Mucosa of descending colon (tissue), 3 donors: ENCODE results near the gene REPS2. TPM values are rescaled to one million over a fixed set of nuclear protein-coding genes. Genes with fewer than 3 reads are reported as not detected.

Source experiments
- total RNA-seq, 3 donors: library from RNA; stranded (reverse); fragmentation: NEBNext Ultra II Directional in 2 of 3; extraction: Animal tissue kit (Norgen Biotek cat#: 25700) in 2 of 3; gene quantifications; one replicate each; pipeline versions ENCODE4 v1.2.1 to v1.2.4, GENCODE V29; 2021 to 2023
- donor health status: DM: no; HTN: no; CAD: no; lungs with moderate emphysema.
- donor health status: DM: no; HTN: no; CAD: no.
- donor health status: DM: no; HTN: yes; CAD: no.

The REPS2 gene
- total RNA-seq, 3 donors from 2014 or later: 12.7 to 19.6 (median 17.2) TPM

Other genes with a start within 250 kb of the REPS2 start
- gene CTPS2, start 234.0 kb upstream of the REPS2 start, total RNA-seq: 10 to 100 TPM; 15.0 to 19.0 (median 16.0) TPM
- 10 to 100 TPM; 35.0 to 53.4 (median 46.9) TPM for gene SYAP1, start 227.0 kb upstream of the REPS2 start, total RNA-seq
- 10 to 100 TPM in 1 of 3 donors, 1 to 10 TPM in 2; 8.5 to 13.2 (median 8.9) TPM for gene TXLNG, start 160.2 kb upstream of the REPS2 start, total RNA-seq
- gene RBBP7, start 76.3 kb upstream of the REPS2 start, total RNA-seq: 10 to 100 TPM; 72.7 to 94.6 (median 92.0) TPM